RPMI8226 (cell line): ENCODE results near the gene ZC3H7A.

Experiments
- DNase-seq: peaks from one replicate; pipeline ENCODE4 v3.0.0-alpha.2; 2015

ZC3H7A gene

DNA sequence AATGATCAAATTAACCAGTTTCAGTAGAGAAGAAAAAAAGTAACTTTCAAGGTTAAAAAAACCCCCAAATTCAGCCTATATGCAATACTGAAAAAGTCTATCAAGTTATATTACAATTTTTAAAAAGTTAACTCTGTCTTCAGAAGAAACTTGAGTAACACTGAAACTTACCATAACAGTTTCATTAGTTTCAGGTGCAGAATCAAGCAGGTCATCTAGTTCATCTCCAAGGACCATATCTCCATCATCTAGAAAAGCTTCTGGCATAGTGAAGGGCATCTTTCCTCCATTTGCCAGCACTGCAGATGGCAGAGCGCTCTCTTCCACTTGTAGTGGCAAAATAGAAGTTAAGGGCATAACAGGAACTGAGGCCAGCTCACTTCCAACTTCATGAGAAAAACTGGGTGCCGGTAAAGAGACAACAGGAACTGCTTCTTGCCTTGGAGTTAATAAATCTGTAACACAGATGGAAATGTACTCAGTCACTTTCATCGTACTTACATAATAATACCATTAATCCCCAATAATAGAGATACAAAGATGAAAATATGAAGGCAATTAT is 22.9 kb downstream of the ZC3H7A start:
- no peak for DNase-seq

DNA sequence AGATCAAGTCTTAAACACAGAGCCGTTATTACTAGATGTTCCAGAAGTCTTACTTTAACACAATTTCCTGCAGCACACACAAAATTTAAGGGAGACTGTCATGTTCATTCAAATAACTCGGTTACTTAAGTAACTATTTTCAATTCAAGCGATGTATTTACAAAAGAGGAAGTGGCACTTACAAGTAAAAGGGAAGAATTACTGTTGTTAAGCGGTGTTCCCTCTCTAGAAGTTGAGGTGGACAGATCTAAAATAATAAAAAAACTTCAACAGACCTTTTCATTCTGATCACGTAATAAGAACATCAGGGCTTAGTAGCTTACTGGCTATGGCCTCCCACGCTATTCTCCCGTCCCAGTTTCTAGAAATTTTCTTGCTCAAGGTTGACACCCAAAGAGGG is 28.2 kb downstream of the ZC3H7A start:
- peak; percentile 16 for DNase-seq

DNA sequence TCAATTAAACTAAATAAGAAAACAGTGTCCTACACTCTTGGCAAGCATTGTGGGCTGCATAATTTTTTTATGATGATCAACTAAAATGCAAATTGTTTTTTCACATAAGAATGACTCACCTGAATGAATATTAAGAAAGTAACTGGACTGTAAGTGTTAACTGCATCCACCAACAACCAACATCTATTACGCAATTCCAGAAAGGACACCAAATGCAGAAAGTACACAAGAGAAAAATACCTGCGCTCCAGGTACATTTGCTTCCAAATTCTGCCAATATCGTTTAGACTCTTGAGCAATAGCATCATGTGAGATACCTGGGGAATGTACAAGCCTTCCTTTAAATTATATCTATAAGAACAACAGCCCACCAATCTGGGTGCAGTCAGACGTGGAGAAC is 34.6 kb downstream of the ZC3H7A start:
- DNase-seq: no peak

DNA sequence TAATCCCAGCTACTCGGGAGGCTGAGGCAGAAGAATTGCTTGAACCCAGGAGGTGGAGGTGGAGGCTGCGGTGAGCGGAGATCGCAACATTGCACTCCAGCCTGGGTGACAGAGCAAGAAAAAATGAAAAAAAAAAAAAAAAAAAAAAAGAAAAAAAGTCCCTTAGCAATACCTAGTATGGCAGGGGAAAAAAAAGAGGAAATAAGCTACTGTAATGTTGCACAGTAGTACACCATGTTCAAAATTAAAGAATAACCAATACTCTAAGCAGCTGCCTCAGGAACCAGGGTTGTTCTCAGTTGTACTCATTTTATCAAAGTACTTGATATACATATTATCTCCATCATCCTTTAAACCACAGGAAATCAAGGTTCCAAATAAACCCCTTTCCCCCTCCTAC is 37.1 kb downstream of the ZC3H7A start:
- DNase-seq: no peak

DNA sequence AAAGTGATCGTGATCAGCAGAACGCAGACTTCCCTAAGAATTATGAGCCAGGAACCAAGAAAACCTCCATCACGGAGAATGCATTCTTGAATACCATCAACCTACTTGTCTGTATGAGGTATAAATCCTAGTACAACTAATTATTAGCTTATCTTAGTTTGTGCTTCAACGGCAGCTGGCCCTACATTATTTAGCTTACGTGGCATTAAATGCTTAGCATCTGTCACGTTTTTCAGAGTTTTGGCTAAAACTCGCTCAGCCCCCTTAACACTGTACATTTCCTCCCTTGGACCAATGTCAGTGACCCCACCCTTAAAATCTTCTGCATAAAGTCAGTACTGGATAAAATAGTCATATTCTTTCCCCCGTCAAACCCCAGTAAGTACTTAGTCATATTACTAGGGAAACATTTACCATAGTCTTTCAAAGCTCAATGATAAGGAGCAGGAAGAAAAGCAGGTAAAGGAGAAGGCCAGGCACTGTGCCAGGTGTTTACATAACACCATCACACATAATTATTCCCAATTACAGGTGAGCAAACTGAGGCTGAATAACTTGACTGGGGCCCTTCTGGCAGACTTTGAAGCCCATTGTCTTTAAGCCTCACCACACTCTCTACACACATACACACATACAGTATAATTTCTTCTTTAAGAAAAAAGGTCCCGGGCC is 37.8 kb downstream of the ZC3H7A start:
- no peak for DNase-seq

DNA sequence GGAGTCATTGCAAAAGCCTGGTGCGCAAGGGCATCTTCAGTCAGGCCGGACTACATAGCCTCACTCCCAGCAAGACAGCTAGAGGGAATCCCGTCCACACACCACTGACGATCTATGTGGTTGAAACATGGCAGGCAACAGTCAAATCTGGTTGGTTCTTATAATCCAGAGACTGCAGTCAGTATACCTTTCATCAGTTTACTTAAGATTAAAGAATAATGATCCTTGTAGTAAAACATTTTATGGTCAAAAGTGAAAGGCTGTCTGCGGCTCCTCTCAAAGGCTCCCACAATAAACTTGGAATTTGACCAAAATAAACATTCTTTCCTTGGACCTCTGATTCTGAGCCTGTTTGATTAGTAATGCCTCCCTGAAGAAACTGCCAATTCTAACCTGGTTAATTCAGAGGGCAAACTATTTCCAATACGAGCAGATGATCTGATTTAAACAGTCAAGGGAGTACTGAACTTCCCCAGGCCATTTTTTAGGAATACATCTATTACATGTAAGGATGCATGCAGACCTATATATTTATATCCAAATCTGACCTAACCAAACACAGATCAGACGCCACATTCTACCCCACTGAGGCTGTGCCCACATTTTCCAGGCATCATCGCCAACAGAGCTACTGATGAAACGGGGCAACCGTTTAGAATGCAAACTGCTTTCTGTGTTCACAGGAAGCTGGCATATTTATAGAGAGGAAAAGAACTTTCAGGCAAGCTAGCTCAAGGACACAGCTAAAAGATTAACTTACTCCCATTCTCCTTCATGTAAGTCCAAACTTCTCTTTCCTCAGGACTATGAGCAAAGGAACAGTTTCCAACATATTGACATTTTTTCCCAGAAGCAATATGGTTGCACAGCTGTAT is 39.1 kb downstream of the ZC3H7A start:
- no peak for DNase-seq

DNA sequence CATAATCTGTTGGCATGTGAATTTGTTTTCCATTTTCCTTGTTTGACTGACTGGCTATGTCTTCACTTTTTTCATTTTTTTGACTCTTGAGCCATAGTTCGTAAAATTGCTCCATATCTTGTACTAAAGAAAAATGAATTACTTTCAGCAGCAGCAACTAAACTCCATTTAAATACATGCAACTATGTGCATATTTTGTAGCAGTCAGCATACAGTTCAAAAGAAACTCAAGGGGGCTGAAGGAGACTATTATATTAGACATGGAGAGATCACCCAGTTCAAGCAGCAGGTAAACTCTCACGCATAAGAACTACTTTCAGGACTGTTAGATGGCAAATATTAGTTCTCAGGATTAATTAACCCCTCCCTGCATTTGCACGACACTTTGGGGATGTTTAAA is 40.8 kb downstream of the ZC3H7A start:
- no peak for DNase-seq

DNA sequence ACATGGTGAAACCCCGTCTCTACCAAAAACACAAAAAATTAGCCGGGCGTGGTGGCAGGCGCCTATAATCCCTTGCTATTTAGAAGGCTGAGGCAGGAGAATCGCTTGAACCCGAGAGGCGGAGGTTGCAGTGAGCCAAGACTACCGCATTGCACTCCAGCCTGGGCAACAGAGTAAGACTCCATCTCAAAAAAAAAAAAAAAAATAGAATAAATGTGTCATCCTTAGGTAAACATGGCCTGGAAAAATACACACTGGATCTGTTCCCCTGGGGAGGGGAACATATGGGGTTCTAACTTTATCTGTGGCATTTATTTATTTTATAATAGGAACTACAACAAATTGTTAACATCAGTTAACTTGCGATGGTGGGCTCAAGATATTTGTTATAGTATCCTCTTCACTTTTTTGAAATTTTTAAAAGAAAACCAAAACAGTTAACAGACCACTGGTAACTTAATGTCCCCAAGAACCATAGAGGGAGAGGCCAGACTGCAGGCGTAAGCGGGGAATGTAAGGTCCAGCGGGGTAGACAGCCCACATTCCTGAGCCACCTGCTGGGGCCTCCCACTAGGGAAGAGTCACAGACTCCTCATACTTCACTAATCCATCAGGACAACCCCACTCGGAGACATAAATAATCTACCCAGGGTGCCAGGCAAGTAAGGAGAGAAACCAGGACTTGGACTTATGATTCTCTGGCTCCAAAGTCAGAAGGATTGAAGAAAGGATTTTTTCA is 41.9 kb downstream of the ZC3H7A start:
- DNase-seq: no peak

DNA sequence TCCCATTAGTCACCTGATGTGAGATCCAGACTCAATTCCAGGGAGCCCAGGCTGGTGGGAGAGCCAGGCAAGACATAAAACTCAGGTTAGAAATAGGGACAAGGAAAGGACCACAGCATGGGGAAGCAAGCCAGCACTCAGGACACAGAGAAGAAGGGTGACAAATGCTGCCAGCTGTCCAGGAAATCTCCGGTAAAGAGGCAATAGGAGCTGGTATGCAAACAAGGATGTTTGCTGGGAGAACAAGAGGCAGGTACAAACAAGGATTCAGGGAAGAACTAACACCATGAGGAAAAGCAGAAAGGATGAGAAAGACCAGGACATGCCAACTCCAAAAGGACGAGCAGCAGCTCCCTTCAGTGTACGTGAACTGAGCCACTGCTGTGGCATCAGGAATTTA is 44.2 kb downstream of the ZC3H7A start:
- no peak for DNase-seq

DNA sequence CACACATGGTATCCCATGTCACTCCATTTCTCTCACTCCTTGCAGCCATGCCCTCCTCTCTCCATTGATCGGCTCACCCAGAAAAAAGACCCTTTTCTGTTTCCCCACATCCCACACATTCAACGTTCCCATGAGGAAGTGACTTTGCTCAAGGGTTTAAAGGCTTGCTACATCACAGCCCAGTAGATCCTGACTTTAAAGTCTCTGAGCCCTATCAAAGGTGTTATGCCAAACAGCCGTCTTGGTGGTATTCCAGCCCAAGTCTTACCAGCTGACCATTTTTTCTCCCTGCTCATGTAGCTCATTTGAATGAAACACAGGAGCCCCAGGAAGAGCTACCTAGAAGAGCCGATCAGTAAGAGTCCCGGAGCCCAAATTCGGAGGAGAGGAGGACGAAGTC is 47.0 kb downstream of the ZC3H7A start:
- no peak for DNase-seq

DNA sequence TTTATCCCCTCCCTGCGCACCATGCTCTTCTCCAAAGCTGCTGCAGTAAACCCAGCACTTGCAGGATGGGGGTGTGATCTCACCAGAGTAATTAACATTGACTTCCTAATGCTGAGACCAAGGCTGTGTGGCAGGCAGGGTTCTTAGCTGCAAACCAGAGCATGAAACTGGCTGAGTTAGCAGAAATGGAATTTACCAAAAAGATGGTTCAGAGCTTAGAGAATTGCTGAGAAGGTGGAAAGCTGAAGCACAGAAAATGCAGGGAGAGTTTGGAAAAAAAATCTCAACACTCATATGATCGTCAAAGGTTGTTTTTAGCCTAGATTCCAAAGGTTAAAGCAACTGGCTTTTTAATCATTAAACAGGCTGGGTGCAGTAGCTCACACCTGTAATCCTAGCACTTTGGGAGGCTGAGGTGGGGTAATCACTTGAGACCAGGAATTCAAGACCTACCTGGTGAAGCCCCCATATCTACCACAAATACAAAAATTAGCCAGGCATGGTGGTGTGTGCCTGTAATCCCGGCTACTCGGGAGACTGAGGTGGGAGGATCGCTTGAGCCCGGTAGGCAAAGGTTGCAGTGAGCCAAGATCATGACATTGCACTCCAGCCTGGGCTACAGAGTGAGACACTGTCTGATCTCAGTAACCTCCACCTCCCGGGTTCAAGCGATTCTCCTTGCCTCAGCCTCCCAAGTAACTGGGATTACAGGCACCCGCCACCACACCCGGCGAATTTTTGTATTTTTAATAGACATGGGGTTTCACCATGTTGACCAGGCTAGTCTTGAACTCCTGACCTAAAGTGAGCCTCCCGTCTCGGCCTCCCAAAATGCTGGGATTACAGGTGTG is 48.4 kb downstream of the ZC3H7A start:
- DNase-seq: peak; percentile 94

DNA sequence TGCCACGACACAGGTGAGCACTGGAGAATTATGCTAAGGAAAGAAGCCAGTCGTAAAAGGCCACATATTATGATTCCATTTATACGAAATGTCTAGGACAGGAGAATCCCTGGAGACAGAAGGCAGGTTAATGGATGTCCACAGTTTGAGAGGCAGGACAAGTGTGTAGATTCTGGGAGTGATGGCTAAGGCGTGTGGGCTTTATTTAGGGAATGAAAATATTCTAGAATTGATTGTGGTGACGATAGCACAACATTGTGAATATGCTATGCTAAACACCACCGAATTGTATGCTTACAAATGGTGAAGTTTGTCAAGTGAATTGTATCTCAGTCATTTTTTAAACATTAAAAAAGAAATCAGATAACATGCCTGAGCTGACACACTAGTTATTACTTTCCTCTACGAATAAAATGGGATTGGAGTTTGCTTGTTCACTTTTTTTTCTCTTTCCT is 49.1 kb downstream of the ZC3H7A start:
- DNase-seq: no peak

DNA sequence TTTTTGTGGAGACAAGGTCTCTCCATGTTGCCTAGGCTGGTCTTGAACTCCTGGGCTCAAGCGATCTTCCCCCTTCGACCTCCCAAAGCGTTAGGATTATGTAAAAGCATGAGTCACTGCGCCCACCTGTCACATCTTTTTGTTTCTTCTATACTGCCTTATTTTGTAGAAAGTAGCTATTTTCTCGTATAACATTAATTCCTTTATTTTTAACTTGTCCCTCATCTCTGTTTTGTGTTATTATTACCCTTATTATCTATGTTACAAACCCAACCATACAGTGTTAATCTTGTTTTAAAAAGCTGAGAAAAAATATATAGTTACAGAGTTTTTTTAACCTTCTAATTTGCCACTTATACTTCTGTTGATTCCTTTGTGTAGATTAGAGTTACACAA is 53.0 kb downstream of the ZC3H7A start:
- DNase-seq: no peak

DNA sequence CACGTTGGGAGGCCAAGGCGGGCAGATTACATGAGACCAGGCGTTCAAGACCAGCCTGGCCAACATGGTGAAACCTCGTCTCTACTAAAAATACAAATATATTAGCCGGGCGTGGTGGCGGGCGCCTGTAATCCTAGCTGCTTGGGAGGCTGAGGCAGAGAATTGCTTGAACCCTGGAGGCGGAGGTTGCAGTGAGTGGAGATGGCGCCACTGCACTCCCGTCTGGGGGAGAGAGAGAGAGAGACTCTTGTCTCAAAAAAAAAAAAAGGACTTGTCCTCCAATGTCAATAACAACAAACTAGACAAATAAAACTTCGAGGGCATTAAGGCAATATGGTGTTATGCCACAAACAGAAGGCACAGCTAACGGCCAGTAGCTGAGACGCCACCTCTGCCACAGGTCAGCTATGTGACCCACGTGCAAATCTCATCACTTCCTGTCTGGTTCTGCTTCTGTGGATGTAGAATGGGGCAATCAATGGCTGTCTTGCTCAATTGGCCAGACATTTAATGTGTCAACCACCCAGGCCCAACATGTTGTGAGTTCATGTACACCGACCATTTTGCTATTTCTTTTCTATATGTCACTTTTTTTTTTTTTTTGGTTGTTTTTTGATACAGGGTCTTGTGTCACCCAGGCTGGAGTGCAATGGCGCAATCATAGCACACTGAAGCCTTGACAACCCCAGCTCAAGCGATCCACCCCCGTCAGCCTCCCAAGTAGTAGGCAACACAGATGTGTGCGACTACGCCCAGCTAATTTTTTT is 53.6 kb downstream of the ZC3H7A start:
- peak; percentile 69 for DNase-seq

DNA sequence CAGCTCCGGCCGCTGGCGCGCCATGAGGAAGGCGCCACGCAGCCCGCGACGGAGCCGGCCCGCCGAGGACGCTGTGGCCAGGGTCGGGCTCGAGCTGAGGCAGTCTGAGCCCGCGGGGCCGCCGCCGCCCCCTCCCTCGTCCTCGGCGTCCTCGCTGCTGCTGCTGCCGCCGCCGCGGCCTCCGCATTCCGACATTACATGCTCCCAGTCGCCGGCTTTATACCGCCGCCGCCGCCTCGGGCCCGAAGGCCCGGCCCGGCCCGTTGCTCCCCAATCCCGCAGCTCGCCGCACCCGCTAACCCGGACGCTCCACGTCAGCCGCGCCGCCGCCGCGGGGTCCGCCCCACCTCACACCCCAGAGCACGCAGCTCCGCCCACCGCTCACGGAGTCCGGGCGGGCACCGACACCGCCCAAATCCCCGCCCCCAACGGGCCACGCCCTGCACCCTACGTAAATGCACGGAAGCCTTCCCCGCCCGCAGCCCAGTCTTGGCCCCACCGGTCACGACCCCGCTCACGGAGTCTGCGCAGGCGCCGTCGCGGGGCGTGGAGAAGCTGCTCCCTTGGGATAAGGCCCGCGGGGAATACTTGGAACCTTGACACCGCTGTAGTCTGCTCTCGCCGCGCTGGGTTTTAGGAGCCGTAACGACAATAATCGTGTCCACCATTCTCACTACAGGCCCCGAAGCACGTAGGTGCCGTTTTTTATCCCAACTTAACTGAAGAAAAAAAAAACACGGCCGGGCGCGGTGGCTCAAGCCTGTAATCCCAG is 54.3 kb downstream of the ZC3H7A start, which contains the start of gene TXNDC11:
TSS of gene TXNDC11 (minus strand) at position 322 of the 772 bp plus-strand sequence. CDS start at position 195, 127 bp downstream.
- DNase-seq: peak; percentile 100

DNA sequence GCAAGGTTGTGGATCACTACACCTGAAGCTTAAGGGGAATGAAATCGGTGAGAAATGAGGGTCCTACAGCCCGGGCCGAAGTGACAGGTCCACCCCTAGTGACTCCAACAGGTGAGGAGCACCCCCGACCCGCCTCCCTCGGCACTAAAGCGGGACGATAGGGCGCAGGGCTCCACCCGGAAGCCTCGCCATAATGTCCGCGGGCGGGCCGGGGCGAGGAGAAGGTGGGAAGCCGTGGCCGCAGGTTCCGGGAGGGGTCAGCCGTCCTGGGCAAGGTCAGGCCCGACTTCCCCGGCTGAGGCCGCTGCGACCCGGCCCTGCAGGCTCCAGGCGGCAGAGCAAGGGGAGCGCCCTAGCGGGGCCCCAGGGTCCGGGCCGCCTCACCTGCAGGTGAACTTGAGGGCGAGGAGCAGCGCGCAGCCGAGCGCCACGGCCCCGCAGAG is 54.9 kb downstream of the ZC3H7A start:
- DNase-seq: no peak

DNA sequence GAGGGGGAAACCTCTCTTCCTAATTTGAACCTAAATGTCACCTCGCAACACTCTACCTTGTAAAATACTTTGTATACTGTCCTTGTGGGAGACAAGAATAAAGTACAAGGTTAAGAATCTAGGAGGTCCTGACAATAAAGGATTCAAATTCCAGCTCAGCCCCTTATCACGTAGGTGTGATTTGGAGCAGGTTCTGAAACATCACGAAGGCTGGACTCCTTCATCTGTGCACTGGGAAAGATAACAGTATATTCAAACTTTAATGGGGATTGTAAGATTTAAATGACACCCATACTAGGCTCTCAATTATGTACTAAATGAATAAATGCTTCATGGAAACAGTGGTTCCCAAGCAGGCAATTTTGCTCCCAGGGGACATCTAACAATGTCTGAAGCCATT is 56.5 kb downstream of the ZC3H7A start:
- DNase-seq: no peak

DNA sequence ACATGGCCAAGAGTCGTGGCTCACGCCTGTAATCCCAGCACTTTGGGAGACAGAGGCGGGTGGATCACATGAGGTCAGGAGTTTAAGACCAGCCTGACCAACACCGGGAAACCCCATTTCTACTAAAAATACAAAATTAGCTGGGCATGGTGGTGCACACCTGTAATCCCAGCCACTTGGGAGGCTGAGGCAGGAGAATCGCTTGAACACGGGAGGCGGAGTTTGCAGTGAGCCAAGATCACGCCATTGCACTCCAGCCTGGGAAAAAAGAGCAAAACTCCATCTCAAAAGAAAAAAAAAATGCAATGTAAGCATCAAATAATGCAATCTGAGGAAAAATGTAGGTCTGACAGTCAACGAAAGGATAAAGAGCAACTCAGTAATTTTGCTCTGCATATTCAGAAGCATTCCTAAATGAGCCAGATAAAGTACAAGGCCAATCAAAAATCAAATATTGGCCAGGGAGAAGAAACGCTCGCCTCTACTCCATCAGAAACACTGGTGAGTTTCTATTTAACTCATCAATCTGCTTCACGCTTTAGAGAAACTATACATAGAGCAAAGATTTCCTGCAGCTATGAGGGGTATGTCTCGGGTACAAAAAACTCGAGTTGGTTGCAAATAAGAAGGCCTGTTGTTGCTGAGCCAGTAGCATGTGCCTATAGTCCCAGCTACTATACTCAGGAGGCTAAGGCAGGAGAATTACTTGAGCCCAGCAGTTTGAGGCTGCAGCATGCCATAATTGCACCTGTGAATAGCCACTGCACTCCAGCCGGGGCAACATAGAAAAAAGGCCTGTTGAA is 58.1 kb downstream of the ZC3H7A start:
- DNase-seq: peak; percentile 56

DNA sequence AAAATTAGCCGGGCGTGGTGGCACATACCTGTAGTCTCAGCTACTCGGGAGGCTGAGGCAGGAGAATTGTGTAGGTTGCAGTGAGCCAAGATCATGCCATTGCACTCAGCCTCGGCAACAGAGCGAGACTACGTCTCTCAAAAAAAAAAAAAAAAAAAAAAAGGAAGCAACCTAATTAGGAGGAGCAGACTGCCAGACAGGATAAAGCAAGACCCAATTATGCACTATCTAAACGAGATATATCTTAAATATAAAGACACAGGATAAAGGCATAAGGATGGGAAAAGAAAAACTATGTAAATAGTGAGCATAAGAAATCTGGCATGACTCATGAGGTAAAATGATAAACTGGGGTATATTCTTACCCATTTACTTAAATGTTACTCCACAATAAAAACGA is 59.3 kb downstream of the ZC3H7A start:
- peak; percentile 30 for DNase-seq

DNA sequence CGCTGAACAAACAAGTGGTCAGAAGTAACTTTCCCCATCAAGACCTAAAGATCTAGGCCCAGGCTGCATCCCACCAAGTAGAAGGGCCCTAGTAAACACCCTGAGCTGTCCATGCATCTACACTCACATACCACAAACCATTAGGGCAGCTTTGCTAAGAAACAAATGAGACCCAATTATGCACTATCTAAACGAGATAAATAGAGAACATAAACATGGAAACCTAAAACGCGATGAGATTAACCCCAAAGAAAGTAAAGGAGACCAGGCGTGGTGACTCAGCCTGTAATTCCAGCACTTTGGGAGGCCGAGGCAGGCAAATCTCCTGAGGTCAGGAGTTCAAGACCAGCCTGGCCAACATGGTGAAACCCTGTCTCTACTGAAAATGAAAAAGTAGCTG is 60.2 kb downstream of the ZC3H7A start:
- no peak for DNase-seq
